ENCODE measurements around the gene GSG1.

Gene GSG1

GRCh38 chr12:13126494-13126893, 23.0 kb upstream of the GSG1 start:
- Mint-ChIP-seq H3K4me1 (peaks cover 32% of the 10 kb centered on the region), H3K9me3 (no peaks in the 10 kb centered on the region), H3K36me3 (ENCODE audit: low read depth) (no peaks in the 10 kb centered on the region), H3K27ac (no peak overlapping the region), H3K27me3 (ENCODE audit: low read depth) (no peaks in the 10 kb centered on the region), H3K4me3 (no peak overlapping the region)
- no peak for TF ChIP-seq CTCF (IDR thresholded peaks at IDR 0.05; ENCODE audit: unreplicated experiment in 3 of 3)

- Mint-ChIP-seq H3K27me3 (ENCODE audit: low read depth) (no peaks in the 10 kb centered on the region), H3K4me3 (no peak overlapping the region), H3K4me1 (peaks cover 27% of the 10 kb centered on the region), H3K27ac (no peak overlapping the region), H3K9me3 (no peaks in the 10 kb centered on the region), H3K36me3 (ENCODE audit: low read depth) (no peaks in the 10 kb centered on the region)
- TF ChIP-seq CTCF (IDR thresholded peaks at IDR 0.05; ENCODE audit: unreplicated experiment in 3 of 3) = no peak
These were observed 22.5 kb upstream of the GSG1 start for GRCh38 chr12:13125996-13126395.

- no peak overlapping the region for H3K27ac Mint-ChIP-seq
- H3K36me3 Mint-ChIP-seq (ENCODE audit: low read depth) = no peaks in the 10 kb centered on the region
- H3K9me3 Mint-ChIP-seq = no peaks in the 10 kb centered on the region
- H3K4me3 Mint-ChIP-seq = no peak overlapping the region
- TF ChIP-seq CTCF (IDR thresholded peaks at IDR 0.05; ENCODE audit: unreplicated experiment in 3 of 3) = no peak
- H3K27me3 Mint-ChIP-seq (ENCODE audit: low read depth) = no peaks in the 10 kb centered on the region
- peaks cover 21% of the 10 kb centered on the region for H3K4me1 Mint-ChIP-seq
These were observed 21.4 kb upstream of the GSG1 start for GRCh38 chr12:13124656-13125505.

GRCh38 chr12:13121568-13121967, 18.1 kb upstream of the GSG1 start:
- H3K27ac Mint-ChIP-seq = no peak overlapping the region

GRCh38 chr12:13120413-13120812, 16.9 kb upstream of the GSG1 start:
- peaks cover 22% of the 10 kb centered on the region for H3K4me1 Mint-ChIP-seq
- H3K27me3 Mint-ChIP-seq (ENCODE audit: low read depth) = no peaks in the 10 kb centered on the region
- no peak for TF ChIP-seq CTCF (IDR thresholded peaks at IDR 0.05; ENCODE audit: unreplicated experiment in 3 of 3)
- H3K9me3 Mint-ChIP-seq = no peaks in the 10 kb centered on the region
- H3K4me3 Mint-ChIP-seq = no peak overlapping the region
- peak overlapping the region in 1 of 3 experiments; percentile 42 for H3K27ac Mint-ChIP-seq
- no peaks in the 10 kb centered on the region for H3K36me3 Mint-ChIP-seq (ENCODE audit: low read depth)

More at GRCh38 chr12:13121568-13121967, 18.1 kb upstream of the GSG1 start:
- Mint-ChIP-seq H3K4me3 (no peak overlapping the region), H3K9me3 (no peaks in the 10 kb centered on the region), H3K27me3 (ENCODE audit: low read depth) (no peaks in the 10 kb centered on the region), H3K4me1 (peaks cover 11% of the 10 kb centered on the region), H3K36me3 (ENCODE audit: low read depth) (no peaks in the 10 kb centered on the region)
- no peak for TF ChIP-seq CTCF (IDR thresholded peaks at IDR 0.05; ENCODE audit: unreplicated experiment in 3 of 3)

- Mint-ChIP-seq H3K9me3 (no peaks in the 10 kb centered on the region), H3K36me3 (ENCODE audit: low read depth) (no peaks in the 10 kb centered on the region), H3K4me1 (peaks cover 22% of the 10 kb centered on the region), H3K4me3 (no peak overlapping the region), H3K27ac (peak overlapping the region in 1 of 3 experiments; percentile 17), H3K27me3 (ENCODE audit: low read depth) (no peaks in the 10 kb centered on the region)
- TF ChIP-seq CTCF (IDR thresholded peaks at IDR 0.05; ENCODE audit: unreplicated experiment in 3 of 3) = no peak
These were observed 16.4 kb upstream of the GSG1 start for GRCh38 chr12:13119826-13120225.

Measured in nephron (organoid).